Epidermal melanocyte (primary cell): ENCODE results near the gene CD27.
"Not testable (repeated sequence)": the region's sequence is repeated elsewhere in the genome, so short reads cannot be mapped to it uniquely, and the experiment has no call there.

ENCODE experiments used
- DNase-seq: peaks from one replicate; pipeline ENCODE4 v3.0.0; 2011; ENCODE audit warnings: low spot score; ENCODE audit not compliant: insufficient read length

Gene CD27

GRCh38 chr12:6461401-6462233 lies 16.9 kb downstream of the CD27 start:
- DNase-seq, result no peak

GRCh38 chr12:6462234-6462995 lies 17.7 kb downstream of the CD27 start:
- no peak for DNase-seq

GRCh38 chr12:6463216-6463615 lies 18.5 kb downstream of the CD27 start:
- DNase-seq, result no peak

GRCh38 chr12:6463858-6464257 lies 19.1 kb downstream of the CD27 start:
- no peak for DNase-seq

GRCh38 chr12:6464531-6464930 lies 19.8 kb downstream of the CD27 start:
- DNase-seq, result no peak

DNA sequence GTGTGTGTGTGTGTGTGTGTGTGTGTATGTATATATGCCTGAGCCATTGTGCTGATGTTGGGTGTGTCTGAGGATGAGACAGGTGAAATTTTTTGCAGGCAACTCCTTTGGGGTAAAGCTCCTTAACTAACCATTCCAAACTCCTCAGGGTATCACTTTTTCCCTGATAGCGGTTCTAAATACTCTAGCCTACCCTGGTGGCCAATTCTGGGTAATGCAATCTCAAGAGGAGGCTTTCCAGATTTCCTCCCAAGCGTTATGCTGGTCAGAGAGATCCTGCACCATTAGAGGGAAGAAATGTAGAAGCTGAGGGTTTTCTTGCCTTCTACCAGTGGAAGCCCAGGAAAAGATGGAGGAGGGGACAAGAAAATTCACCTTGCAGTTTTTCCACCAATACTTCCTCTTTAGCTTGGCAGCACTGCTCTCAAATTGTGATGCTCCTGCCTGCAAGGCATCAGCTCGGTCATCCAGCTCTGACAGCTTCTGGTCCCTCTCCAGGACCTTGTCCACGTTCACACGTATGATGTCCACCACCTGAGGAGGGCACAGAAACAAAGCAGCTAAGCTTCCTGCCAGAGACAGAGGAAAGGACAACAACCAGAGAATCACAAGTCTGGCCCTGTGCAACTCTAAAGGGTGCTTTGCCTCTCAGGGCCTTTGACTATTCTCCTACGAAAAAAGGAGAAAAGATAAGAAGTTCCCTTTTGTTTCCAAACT lies 20.9 kb downstream of the CD27 start:
- peak; percentile 83 for DNase-seq

- no peak for DNase-seq
These were observed 21.4 kb downstream of the CD27 start for GRCh38 chr12:6466184-6466573.

- DNase-seq, result not testable (repeated sequence)
These were observed 22.0 kb downstream of the CD27 start for GRCh38 chr12:6466751-6467150.

DNA sequence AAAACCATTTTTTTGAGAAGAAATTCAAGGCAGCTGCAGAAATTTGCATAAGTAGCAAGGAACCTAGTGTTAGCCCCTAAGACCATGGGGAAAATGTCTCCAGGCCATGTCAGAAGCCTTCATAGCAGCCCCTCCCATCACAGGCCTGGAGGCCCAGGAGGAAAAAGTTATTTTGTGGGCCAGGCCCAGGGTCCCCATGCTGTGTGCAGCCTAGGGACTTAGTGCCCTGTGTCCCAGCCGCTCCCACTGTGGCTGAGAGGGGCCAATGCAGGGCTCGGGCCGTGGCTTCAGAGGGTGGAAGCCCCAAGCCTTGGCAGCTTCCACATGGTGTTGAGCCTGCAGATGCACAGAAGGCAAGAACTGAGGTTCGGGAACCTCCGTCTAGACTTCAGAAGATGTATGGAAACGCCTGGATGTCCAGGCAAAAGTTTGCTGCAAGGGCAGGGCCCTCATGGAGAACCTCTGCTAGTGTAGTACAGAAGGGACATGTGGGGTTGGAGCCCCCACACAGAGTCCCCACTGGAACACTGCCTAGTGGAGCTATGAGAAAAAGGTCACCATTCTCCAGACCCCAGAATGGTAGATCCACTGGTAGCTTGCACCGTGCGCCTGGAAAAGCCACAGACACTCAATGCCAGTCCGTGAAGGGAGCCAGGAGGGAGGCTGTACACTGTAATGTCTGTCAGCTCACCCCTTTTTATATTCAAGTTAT lies 23.0 kb downstream of the CD27 start:
- DNase-seq, result not testable (repeated sequence)

GRCh38 chr12:6468283-6468575 lies 23.5 kb downstream of the CD27 start:
- no peak for DNase-seq

DNA sequence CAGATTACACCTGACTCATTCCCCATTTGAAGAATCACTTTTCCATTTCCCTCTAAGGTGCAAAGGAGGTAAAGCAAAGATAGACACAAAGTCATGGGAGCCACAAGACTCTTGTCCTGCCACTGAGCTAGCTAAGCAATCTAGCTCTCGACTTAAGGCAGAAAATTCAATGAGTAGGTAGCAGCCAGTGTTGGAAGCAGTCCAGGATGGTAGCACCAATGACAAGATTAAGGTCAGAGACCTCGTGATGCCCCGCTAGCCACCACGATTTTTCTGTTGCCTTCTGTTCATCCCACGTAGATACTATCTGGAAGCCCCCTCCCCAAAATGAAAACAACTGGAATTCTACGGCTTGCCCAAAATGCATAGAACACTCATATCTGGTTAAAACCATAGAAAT lies 24.3 kb downstream of the CD27 start:
- DNase-seq, result no peak

GRCh38 chr12:6469609-6470374 lies 25.0 kb downstream of the CD27 start:
- DNase-seq, result no peak

DNA sequence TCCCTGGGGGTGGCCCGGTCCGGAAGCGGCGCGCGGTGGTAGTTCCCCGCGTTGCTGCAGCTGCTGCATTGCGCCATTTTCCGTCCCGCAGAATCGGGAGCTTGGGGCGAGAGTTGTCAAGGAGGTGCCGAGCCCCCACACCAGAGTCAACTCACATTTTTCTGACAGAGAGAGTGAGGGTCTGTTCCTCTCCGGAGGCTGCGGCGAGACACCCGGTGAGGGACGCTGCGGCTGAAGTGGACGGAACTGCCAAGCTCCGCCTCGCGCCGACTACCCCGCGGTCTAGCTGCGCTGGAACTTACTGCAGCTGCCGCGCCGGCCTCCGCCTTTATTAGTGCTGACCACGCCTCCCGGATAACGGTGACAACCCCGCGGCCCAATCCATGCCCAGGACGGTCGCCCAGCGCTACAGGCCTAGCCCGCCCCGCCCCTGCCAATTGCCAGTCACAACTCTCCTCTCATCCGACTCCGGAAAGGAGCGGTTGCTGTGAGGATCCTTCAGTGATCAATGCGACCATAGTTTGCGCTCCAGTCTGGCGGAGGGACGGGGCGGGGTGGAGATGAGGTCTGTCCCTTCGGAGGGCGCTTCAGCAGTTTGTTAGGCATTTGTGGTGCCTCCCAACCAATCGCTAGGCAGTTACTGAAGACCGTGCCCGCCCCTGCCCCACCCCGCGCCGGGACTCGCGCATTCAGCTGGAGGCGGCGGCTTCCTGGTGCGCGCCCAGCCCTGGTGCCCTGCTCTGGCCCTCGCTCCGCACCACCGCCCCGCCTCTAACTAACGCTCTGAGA lies 25.8 kb downstream of the CD27 start, which contains the start of gene VAMP1:
TSS of gene VAMP1 (minus strand) at position 303 of the 789 bp plus-strand sequence. CDS start at position 157, 146 bp downstream.
- peak; percentile 97 for DNase-seq

GRCh38 chr12:6471989-6472360 lies 27.2 kb downstream of the CD27 start:
- DNase-seq, result no peak

- DNase-seq, result no peak
These were observed 27.7 kb downstream of the CD27 start for GRCh38 chr12:6472491-6472890.

GRCh38 chr12:6475233-6475975 lies 30.6 kb downstream of the CD27 start:
- DNase-seq, result not testable (repeated sequence)

DNA sequence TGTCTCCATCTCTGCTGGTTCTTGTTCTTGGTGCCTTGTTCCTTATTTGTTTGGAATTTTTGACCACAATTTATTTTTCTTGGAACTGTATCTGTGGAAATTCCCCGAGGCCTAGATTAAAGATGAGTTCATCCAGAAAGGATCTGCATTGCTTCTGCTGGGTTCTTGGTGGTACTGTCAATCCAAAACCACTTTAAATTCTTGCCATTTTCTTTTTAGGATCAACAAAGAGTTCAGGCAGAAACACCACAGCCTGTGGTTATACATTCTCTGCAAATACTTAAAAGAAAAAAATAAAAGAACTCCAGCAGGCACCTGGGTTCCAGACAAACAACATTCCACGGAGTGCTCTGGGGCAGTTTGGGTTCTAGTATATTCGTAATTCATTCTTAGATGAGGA lies 31.7 kb downstream of the CD27 start:
- peak; percentile 69 for DNase-seq

- not testable (repeated sequence) for DNase-seq
These were observed 33.0 kb downstream of the CD27 start for GRCh38 chr12:6477601-6478377.
